Fibroblast of lung (primary cell): ENCODE measurements around the gene FBH1.

Experiments
- EZH2 ChIP-seq: IDR thresholded peaks from 2 replicates; pipeline ENCODE4 v1.5.1; 2012; ENCODE audit warnings: low read length, control low read depth, mild to moderate bottlenecking; ENCODE audit errors: missing control alignments
- TF ChIP-seq, protein P1 (sequence below), 2 donors: IDR thresholded peaks in 1 of 2; conservative IDR thresholded peaks in 1 of 2; 1 replicate in 1 of 2; 2 replicates in 1 of 2; pipeline ENCODE4 v1.5.1; 2011 to 2012; ENCODE audit warnings: low read length in 2 of 2, control low read depth in 1 of 2, inconsistent platforms in 1 of 2, low read depth in 1 of 2, mild to moderate bottlenecking in 1 of 2

DNA sequence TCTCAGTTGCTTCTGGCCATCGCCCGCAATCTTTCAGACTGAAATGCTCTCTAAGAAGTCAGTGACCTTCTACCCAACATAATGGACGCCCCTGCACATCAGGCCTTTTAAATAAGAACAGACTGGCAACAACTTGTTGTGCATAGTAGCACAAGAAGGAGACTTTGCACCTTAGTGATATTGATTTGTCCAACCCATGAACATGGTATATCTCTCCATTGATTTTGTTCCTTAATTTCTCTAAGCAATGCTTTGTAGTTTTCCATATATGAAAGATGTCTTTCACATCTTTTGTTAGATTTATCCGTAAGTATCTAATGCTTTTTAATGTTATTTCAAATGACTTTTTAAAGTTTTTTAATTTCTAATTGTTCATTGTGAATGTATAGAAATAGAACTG, 83.0 kb downstream of the FBH1 start:
- TF ChIP-seq, protein P1, sequence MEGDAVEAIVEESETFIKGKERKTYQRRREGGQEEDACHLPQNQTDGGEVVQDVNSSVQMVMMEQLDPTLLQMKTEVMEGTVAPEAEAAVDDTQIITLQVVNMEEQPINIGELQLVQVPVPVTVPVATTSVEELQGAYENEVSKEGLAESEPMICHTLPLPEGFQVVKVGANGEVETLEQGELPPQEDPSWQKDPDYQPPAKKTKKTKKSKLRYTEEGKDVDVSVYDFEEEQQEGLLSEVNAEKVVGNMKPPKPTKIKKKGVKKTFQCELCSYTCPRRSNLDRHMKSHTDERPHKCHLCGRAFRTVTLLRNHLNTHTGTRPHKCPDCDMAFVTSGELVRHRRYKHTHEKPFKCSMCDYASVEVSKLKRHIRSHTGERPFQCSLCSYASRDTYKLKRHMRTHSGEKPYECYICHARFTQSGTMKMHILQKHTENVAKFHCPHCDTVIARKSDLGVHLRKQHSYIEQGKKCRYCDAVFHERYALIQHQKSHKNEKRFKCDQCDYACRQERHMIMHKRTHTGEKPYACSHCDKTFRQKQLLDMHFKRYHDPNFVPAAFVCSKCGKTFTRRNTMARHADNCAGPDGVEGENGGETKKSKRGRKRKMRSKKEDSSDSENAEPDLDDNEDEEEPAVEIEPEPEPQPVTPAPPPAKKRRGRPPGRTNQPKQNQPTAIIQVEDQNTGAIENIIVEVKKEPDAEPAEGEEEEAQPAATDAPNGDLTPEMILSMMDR (conservative IDR thresholded peaks at IDR 0.05 in 1 of 2, IDR thresholded peaks at IDR 0.05 in 1 of 2; ENCODE audit: low read depth in 1 of 2, low read length in 2 of 2): no peak
- no peak for TF ChIP-seq EZH2
